Astrocyte (in vitro differentiated cells and primary cell): Measurements from ENCODE around the gene CLNK.

ENCODE experiments used
- EZH2 ChIP-seq: IDR thresholded peaks from 2 replicates; pipeline ENCODE4 v1.6.1; 2012; ENCODE audit warnings: mild to moderate bottlenecking, low read length, inconsistent platforms; ENCODE audit not compliant: insufficient read depth
- TF ChIP-seq, protein P1 (sequence below): IDR thresholded peaks from 2 replicates; pipeline ENCODE4 v1.5.1; 2011; ENCODE audit warnings: low read depth, mild to moderate bottlenecking, inconsistent platforms, low read length, moderate library complexity; ENCODE audit not compliant: insufficient read depth

DNA sequence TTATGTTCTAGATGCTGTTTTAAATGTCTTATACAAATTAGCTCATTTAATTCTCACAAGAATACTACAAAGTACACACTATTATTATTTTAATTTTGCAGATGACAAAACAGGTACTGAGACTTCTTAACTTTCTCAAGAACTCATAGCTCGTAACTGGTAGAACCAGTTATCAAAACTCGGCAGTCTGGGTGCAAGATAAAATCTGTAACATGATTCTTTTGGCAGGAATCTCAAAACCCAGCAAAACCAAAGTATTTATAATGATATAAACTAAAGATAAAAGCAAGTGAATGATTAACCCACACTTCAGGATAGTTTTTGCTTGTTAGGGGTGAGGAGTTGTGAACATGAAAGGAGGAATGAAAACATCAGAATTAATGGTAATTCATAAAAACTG lies 27.6 kb downstream of the CLNK start:
- TF ChIP-seq, protein P1, sequence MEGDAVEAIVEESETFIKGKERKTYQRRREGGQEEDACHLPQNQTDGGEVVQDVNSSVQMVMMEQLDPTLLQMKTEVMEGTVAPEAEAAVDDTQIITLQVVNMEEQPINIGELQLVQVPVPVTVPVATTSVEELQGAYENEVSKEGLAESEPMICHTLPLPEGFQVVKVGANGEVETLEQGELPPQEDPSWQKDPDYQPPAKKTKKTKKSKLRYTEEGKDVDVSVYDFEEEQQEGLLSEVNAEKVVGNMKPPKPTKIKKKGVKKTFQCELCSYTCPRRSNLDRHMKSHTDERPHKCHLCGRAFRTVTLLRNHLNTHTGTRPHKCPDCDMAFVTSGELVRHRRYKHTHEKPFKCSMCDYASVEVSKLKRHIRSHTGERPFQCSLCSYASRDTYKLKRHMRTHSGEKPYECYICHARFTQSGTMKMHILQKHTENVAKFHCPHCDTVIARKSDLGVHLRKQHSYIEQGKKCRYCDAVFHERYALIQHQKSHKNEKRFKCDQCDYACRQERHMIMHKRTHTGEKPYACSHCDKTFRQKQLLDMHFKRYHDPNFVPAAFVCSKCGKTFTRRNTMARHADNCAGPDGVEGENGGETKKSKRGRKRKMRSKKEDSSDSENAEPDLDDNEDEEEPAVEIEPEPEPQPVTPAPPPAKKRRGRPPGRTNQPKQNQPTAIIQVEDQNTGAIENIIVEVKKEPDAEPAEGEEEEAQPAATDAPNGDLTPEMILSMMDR = no peak
- TF ChIP-seq EZH2 = no peak
